NCI-H446 treated with DMSO at 0.1 percent for 48 hours (cell line): Measurements from ENCODE around the gene VTI1A.
"Not testable (repeated sequence)": the region's sequence is repeated elsewhere in the genome, so short reads cannot be mapped to it uniquely, and the experiment has no call there.

ENCODE experiments used
- DNase-seq: peaks from one replicate; lab custom pipeline; 2025; lab: John Stamatoyannopoulos, UW

The VTI1A gene

DNA sequence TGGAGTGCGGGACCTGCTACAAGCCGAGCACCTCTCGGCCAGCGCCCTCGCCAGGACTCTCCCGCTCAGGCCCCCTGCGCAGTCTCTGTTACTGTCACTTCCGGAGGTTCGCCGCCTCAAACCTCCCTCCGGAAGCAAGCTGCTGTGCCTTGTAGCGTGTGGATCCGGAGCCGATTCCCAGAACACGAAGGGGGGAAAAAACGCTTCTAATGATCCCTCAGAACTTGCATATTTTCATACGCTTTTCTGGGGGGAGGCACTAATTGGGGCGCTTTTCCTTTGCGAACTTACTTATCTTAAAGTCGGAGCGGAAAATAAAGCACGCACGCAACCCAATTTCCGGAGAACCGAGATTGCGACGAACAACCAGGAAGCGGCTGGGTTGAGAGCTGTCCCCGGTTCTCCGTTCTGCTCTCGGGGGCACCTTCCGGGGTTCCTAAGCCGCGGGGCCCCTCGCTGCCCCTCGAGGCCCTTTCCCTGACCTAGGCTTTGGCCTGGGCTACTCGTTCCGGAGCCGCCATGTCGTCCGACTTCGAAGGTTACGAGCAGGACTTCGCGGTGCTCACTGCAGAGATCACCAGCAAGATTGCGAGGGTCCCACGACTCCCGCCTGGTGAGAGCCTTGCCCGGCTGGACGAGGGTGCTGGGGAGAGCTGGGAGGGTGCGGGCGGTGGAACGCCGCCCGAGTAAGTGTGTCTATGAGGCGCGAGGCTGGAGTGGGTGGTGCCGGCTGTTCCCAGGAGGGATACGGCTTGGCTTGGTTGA lies at the start of gene VTI1A, which contains the start of gene ZDHHC6:
Gene VTI1A, plus strand, starts transcription at position 361 of the 765 bp plus-strand sequence. Its CDS starts 159 bp downstream, at position 520.
Gene ZDHHC6, minus strand, starts transcription at position 60 of the 765 bp plus-strand sequence. CDS start 1,478 bp downstream, outside the sequence.
- peak; percentile 30 for DNase-seq

DNA sequence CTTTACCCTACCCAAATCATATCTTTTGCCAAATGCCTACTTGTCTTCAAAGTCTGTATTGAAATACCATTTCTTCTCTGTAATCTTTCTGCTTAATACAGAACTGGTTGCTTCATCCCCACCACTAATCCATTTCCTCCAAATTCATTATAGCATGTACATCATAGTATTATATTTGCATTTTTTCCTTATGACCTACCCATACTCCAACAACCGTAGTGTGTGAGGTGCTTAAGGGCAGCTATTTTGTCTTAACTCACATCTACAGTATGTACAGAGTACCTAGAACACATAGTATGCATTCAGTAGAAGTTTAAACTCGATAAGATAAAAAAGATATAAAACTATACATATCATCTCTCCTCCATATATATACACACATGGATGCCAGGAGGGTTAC lies 49.4 kb upstream of the VTI1A start:
- DNase-seq, result no peak

DNA sequence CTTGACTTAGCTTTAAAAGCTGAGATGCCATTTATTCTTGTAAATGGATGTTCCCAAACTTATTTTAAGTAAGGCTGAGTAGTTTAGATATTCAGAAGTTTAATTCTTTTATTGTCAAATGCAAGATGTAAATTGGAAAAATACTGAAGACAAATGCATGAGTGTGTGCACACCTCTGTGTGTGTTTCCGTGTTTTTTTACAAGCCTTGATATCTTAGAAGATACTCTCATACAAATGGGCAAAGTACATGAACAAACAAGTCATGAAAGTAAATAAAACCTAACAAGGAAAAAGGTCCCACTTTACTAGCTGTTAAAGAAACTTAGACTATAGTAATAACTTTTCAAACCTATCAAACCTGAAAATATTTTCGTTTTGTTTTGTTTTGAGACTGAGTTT lies 44.1 kb upstream of the VTI1A start:
- DNase-seq, result no peak

DNA sequence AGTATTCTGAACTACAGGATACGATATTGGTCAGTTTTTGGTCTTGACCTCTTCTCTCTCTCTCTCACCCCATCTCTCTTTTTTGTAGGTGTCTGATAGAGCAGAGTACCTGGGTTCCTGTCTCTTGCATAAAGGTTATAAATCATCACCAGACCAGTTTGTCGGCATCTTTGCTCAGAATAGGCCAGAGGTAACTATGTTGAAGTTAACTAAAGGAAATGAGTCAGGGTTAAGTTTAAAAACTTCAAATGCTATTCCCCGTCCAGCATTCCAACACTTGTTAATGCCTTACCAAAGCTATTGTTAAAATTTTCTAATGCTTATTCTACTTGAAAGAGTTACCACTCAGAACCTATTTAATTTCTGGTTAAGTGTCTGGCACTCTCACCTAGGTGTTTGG lies 42.4 kb upstream of the VTI1A start:
- no peak for DNase-seq

DNA sequence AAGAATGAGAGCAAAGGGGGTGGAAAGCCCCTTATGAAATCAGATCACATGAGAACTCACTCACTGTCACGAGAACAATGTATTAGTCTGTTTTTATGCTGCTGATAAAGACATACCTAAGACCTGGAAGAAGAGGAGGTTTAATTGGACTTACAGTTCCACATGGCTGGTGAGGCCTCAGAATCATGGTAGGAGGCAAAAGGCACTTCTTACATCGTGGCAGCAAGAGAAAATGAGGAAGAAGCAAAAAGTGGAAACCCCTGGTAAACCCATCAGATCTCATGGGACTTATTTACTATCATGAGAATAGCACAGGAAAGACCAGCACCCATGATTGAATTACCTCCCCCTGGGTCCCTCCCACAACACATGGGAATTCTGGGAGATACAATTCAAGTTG lies 40.2 kb upstream of the VTI1A start:
- DNase-seq, result not testable (repeated sequence)

DNA sequence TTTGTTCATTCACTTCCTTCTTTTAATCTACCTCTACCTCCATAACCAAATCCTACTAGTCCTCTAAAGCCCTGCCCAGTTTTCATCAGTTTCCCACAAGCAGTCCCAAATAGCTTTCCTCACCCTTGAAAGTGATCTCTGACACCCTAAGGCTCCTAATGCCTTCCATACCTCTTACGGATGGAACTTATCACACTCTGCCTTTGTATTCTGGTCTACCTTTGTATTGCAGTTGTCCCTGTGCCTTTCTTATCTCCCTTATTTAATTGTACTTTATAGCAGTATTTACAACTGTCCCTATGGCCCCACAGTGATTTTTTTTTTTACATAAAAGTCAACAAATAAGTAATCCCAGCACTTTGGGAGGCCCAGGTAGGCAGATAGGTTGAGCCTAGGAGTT lies 39.3 kb upstream of the VTI1A start:
- no peak for DNase-seq

DNA sequence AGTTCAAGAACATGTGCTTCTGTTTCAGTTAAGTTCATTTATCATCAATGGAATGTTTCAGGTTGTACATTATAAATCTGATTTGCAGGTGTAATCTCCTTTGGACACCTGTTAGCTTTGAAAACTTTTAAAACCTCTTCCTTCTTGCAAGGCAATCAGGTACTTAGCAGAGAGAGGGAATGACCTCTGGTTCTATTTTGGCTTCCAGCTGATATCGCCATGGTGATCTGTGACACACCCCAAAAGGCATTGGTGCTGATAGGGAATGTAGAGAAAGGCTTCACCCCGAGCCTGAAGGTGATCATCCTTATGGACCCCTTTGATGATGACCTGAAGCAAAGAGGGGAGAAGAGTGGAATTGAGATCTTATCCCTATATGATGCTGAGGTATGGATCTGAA lies 37.7 kb upstream of the VTI1A start:
- no peak for DNase-seq

DNA sequence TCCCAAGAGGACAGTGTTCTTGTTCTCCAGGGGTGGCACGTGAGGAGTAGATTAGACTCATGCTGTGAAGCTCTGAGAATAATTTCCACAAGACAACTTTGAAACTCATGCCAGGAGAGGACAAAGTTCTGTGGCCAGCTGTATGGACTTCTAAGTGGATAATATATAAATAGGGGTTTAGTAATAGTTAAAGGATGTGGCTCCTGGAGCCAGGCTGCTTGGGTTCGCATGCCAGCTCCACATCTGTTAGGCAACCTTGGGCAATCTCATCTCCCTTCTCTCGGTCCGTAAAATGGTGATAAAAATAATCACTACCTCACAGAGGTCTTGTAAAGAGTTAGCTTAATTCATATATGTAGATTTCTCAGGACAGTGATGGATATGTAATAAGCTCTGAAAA lies 37.3 kb upstream of the VTI1A start:
- no peak for DNase-seq

DNA sequence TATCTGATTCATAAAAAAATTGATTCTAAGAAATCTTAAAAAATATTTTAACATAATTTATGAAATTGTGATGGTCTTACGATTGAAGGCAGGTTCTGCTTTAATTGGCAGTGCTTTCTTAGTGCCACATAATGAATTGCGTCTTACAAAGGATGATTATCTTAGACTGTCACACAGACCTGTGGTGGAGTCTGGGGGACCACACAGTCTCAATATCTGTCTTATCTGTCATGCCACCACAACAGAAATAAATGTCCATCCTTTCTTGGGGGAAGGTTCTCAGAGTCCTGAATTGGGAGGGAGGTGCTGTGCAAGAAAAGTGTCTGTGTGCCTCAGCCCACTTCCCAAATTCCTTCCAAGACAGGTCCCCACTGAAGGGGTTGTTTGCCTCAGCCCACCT lies 34.3 kb upstream of the VTI1A start:
- DNase-seq, result no peak

DNA sequence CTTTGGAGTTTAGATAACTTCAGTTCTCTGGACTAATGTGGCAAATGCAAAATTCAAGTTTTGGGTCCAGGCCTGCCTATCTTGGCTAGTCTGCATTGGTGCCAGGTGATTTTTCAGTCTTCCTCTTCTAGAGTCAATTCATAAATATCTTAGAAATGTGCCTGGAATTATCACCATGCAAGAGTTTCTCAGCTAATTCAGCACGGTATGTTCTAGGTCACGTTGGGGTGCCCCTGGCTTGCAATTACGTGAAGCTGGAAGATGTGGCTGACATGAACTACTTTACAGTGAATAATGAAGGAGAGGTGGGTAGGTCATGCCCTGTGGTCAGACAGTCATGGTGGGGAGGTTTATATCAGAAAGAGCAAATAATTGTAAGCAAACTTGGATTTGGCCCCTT lies 25.3 kb upstream of the VTI1A start:
- DNase-seq, result no peak

DNA sequence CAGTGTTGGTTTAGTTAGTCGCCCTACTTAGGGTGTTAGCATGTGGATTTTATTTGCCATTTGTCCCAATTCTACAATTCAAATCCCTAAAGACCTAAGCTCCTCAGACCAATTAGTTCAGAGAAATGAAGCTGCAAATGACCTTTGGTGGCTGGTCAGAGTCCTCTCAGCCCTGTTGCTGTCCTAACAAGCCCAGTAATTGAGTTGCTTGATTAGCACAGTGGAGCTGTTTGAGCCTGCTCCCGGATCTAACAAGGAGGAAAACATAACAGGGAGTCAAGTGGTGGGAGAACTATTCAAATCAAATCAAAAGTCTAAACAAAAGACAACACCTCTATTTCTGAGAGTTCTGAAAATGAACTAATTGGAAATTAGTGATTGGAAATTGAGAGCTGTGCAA lies 22.4 kb upstream of the VTI1A start:
- no peak for DNase-seq

DNA sequence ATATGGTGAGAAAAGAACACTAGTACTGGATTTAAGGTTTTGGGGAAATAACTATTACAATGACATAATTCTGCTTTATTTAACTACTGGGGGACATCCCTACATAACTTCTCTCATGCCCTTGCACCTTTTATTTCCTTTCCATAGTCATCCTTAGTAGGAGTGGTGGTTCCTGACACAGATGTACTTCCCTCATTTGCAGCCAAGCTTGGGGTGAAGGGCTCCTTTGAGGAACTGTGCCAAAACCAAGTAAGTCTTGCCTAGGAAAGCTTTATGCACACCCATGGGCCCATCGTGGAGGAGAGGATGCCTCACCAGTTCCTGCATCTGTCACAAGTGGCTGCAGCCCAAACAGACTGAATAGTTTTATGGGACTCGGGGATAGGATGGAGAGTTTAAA lies 20.9 kb upstream of the VTI1A start:
- no peak for DNase-seq

DNA sequence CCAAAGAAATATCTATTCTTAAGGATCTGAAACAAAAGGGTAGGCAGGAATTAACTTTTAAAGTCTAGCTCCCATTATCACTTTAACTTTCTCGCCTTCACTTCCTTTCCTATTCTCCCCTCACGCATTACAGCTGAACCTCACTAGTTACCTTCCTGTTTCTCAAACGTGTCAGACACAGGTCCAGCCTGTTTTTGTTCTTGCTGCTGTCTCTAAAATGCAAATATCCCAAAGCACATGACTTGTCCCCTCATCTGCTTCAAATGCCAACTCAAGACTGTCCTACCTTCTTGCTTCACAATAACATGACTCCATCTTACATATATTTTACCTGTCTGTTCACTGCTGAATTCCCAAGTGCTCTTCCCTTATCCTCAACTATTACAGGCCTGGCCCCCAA lies 17.9 kb upstream of the VTI1A start:
- DNase-seq, result no peak

DNA sequence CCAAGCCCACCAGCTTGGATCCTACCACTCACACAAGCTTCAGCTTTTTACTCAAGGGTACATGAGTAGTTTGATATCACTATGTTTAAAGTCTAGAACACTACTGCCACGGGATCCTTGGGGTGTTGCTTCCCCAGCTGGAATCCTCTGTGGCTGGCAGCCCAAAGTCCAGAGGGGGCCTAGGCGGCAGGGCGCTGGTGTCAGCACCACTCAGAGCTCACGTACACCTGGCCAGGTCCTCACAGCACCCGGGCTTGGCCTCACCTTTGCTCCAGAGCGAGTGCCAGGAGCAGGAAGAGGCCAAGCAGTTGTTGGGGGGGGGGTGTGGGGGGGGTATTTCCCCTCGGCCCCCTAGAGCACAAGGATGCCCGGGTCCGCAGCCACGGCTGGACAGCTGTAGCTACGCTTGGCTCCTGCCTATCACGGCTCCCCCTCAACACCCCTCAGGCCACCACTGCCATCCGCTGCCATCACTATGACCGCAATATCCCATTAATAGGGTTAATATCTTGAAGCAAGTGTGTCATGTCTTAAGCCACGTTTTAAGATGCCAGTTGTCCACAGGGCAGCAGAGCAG lies 17.3 kb upstream of the VTI1A start:
- DNase-seq, result no peak

DNA sequence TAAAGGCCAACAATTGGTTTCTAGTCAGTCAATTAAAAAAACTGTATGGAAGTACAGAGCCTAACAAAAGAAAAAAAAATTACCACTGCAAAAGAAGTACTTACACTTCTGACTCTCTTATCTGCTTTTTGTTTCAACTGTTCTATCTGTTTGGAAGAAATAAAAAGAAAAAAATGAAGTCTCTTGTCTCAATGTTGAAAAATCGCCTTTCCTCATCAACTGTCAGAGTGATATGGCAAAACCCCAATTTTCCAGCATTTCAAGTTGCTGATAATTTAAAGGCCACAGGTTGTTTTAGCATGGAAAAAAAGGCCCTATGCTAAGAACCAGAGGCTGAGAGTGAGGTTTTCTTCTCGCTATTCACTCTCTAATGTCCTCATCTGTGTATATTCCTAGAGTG lies 13.9 kb upstream of the VTI1A start:
- no peak for DNase-seq

DNA sequence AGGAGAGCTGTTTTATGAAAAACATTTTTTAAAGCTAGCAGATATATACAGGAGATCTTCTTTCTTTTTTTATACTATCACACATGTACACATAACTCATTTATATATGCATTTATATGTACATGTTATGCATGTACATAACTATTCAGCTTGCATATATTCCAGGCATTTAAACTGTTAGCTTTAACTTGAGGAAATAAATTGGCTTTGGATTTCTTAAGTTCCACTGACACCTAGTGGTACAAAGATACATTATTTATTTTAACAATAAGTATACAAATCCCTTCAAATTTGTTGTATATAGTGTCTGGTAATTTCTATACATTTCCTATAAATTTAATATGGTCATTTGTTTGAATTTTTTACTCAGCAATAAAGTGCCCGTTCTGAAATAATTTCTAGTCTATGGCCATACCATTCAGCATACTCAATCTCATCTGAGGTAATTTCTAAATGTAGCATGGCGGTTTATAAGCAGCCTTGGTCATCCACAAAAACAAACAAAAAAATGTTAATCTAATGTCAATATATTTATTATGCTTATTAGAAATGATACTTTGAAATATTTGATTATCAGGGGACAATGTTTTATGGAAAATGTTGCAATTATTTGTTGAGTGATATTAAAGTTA lies 11.9 kb upstream of the VTI1A start:
- peak; percentile 22 for DNase-seq

DNA sequence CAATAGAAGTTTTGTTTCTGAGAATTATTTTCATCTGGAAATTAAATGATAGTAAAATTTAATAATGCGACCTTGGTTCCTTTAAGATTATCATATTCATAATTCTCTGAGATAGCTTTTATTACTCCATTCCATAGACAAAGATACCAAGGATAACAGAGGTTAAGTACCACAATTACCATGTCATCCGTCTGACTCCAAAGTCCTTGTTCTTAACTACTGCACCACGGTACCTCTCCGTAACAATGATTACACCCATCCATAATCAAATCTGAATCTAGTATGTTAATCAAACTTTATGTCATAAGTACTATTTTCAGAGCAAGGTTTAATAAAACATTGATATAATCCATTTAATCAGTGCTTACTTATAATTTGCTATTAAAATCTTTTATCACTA lies 8.7 kb upstream of the VTI1A start:
- DNase-seq, result no peak

DNA sequence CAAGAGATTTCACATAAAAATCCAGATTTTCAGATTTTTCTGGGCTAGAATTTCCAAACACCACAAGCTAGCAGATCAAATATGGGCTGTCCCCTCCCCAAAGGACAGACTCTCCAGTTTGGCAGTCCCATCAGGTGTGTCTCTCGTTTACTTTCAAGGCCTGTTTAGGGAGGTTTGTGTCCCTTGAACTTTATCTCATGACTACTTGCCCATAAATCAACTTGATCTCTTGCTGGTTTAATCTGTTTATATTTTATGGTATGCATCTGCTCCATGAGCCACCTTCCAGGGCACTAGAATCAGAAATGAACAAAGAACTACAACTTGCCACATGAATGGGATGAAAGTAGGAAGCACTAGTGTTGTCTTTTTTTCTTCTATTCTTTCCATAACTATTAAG lies 5.5 kb upstream of the VTI1A start:
- no peak for DNase-seq

DNA sequence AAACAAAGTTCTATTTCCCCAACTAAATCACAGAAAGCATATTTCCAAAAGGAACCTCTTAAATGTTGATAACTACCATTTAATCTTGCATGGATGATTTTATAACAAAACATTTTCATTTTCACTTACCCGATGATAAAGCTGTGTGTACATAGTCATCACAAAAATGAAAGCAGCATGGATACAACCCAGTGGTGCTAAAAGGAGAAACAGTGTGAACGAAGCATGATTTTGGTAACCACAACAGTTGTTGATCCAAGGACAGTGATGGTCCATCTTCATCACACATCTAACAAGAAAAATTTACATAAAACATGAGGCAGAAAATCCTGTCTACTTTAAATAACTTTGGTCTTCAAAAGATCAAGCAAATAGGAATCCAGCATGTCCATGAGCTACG lies 5.0 kb upstream of the VTI1A start:
- DNase-seq, result no peak

DNA sequence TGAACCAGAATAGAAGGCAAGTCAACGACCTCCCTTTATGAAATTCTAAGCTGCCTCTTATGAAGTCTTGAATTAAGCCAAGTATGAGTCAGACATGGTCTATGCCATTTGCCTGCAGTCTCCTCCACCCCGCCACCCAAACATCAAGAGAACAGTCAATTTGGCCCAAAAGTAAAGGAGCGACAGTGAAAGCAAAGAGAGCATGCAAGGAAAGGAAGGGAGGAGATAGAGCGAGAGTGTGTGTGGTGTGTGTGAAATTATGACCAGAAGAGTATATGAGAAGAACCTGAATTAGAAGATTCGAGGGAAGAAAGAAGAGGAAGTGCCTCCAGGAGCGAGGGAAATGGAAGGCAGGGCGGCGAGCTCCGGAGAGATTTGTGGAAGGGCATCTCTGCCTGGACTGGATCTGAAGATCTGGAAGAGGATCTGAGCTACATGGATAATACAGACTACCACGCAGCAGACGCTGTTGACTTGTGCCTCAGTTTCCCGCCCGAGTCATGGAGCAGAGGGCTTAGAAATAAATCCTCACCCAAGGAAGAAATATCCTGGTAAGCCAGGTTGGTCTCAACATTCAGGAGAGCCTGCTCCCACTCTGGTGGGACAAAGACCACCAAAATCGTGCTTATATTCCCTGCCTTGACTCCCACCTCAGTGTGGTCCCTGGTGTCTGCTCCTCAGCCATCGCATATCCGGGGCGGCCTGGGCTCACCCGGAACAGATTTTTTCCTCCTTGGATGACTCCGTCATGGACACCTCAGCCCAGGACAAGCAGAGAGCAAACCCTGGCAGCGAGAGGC lies 760 bp upstream of the VTI1A start:
- no peak for DNase-seq

DNA sequence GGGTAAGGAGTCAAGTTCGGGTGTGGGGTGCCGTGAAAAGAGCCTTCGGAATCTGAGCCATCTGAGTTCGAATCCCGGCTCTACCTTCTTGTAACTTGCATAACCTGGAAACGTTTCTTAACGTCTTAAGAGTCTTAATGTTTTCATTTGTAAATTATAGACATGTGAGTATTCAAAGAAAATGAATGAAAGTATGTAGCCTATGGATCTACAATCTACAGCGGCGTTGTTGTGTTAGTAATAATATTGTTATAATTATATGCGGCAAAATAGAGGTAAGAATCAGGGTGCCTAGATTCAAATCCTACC lies 559 bp downstream of the VTI1A start:
- DNase-seq, result no peak

DNA sequence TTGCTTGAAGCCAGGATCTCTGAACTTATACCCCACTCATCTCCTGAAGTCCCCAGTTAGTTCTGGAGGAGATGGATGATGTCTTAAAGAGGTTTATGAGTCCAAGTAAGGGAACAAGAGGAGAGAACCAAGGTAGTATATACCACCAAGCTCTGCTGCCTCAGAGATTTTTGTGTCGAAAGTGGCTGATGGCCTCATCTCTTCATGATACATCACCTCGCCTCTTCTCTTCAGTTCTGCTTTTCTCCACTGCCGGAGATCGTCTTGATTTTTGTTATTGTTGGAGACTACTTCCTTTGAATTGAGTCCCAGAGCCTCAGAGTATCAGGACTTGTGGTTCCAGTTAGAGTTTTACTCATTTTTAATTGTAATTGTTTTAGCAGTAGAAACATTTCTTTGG lies 1.9 kb downstream of the VTI1A start:
- no peak for DNase-seq
